ENCODE data around the gene TALDO1.
A peak's percentile ranks its signal among the peaks of the same experiment; 100 is the strongest.

Gene TALDO1

GRCh38 chr11:788953-789940 lies 42.0 kb downstream of the TALDO1 start:
- no peak for DNase-seq

DNA sequence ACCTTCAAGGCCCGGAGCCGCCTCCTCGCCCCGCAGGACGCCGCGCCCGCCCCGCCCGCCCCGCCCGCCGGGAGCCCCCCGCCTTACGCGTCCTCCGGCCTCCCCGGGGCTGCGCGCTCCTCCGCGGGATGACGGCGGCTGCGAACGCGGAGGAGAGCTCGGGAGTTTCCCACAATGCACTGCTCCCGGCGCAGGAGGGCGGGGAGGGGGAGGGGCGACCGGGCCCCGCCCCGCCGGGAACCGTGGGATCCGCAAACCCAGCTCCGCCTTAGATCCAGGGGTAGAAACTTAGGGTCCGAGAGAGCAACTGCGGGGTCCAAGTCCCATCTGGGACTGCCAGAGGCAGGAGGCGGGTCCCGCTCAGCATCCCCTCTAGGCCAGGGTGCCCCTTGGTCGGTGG lies 42.7 kb downstream of the TALDO1 start, which contains the start of gene CEND1:
Gene CEND1, minus strand, starts transcription at position 148 of the 400 bp plus-strand sequence. CDS start 1,514 bp downstream, outside the sequence.
- DNase-seq = no peak

DNA sequence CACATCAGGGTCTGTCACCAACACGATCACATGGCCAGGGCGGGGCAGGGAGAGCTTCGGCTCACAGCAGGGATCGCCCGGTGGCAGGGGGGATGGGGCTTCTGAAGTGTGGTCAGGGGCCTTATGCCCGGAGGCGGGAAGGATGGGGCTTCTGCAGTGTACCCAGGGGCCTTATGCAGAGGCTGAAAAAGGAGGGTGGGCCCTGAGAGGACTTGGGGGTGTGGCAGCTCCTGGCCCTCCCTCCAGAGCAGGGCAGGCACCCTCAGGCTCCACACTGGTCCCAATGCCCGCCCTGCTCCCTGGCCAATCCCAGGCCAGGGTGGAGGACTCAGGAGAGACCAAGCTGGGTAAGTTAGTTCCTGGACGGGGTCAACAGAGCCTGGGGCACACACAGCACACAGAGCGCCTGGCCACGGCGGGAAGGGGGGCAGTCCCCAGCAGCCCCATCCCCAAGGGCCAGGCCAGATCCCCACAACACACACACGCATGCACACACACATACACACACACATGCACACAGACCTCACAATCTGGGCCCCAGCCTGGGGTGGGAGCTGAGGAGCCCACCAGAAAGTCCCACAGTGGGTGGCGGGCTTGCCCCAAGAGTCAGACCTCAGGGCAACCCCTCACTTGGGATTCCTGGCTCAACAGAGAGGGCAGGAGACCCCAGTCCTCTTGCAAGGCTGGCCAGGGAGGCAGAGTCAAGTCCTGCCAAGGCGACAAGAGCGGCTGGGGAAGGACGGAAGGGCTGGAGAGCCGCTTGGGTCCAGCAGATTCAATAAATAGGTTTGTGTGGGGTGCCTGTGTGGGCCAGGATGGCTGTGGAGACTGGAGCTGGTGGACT lies 43.7 kb downstream of the TALDO1 start:
- no peak for DNase-seq

- no peak for DNase-seq
Measured at GRCh38 chr11:791658-792534, 44.6 kb downstream of the TALDO1 start.

GRCh38 chr11:792535-792821 lies 45.2 kb downstream of the TALDO1 start:
- no peak for DNase-seq

GRCh38 chr11:792873-793272 lies 45.6 kb downstream of the TALDO1 start:
- no peak for DNase-seq

- no peak for DNase-seq
Measured at GRCh38 chr11:793556-793955, 46.3 kb downstream of the TALDO1 start.

GRCh38 chr11:794013-794765 lies 46.9 kb downstream of the TALDO1 start:
- DNase-seq = no peak

DNA sequence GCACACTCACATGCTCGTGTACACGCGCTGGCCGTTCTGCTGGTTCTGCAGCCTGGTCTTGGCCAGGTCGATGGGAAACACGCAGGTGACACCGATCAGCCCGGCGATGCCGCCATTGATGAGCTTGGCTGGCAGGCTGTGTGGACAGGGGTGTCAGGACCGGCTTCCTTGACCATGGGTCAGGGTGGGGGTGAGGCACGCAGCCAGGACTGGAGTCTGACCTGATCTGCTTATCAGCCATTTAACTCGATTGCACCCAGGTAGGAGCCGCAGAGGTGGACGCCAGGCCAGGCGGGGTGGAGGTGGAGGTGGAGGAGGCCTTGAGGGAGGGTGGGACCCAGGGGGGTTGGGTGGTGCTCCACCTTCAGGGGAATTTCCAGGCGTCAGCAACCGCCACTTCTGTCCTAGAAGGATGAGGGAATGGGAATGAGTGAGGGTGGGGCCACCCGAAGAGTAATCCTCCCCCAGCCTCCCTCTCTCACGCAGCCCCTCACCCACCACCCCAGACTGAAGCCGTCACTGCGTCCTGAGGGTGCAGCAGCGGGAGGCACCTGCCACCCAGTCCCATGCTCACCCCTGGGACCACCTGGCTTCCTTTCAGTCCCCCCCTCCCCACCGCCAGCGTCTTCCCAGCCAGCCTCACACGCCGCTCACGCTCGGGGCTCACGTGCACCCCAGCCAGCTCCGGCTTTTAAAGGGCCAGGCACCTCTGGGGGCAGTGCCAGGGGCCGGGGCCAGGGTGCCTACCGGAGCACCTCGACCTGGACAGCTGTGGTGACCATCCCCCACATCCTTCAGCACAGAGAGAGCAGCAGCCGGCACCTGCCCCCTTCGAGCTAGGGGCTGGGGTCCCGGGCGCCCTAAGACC lies 47.7 kb downstream of the TALDO1 start:
- no peak for DNase-seq

- peak; percentile 95 to 97 for DNase-seq
Measured at GRCh38 chr11:795634-796564, 48.6 kb downstream of the TALDO1 start.

GRCh38 chr11:796565-797295 lies 49.5 kb downstream of the TALDO1 start:
- no peak for DNase-seq

- DNase-seq = peak; percentile 93 to 96
Measured at GRCh38 chr11:797296-798092, 50.2 kb downstream of the TALDO1 start.

GRCh38 chr11:798093-798713 lies 50.9 kb downstream of the TALDO1 start, which contains the start of gene SLC25A22:
Gene SLC25A22, minus strand, starts transcription at chr11:798281. Its CDS starts 3,275 bp downstream, at chr11:795006.
- peak; percentile 69 to 80 for DNase-seq

GRCh38 chr11:799641-800316 lies 52.5 kb downstream of the TALDO1 start:
- DNase-seq = no peak

DNA sequence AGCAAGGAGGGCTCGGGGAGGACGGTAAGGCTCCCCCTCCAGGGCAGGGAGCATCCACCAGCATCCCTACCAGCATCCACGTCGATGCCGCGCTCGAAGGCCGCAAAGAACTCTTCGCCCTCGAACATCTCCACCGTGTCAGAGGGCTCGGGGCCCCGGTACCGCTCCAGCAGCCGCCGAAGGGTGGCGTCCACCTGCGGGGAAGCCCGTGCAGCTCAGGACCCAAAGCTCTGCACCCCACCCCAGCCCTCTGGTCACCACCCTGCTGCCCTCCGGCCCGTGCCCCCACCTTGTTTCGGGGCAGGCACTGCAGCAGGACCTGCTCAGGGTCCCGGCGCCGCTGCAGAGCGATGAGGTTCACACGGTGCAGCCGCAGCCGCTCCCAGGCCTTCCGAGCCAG lies 53.2 kb downstream of the TALDO1 start:
- no peak for DNase-seq

- DNase-seq = no peak
Measured at GRCh38 chr11:801097-801780, 54.0 kb downstream of the TALDO1 start.
